Astrocyte (in vitro differentiated cells and primary cell): ENCODE data around the gene MAP3K14.

Source experiments
- CTCF ChIP-seq: IDR thresholded peaks from 2 replicates; pipeline ENCODE4 v1.5.1; 2011; ENCODE audit warnings: low read depth, mild to moderate bottlenecking, inconsistent platforms, low read length, moderate library complexity; ENCODE audit not compliant: insufficient read depth
- EZH2 ChIP-seq: IDR thresholded peaks from 2 replicates; pipeline ENCODE4 v1.6.1; 2012; ENCODE audit warnings: mild to moderate bottlenecking, low read length, inconsistent platforms; ENCODE audit not compliant: insufficient read depth

GRCh38 chr17:45308016-45308365, 8.8 kb downstream of the MAP3K14 start:
- TF ChIP-seq EZH2 = no peak
- TF ChIP-seq CTCF = no peak
